PC-9 (cell line): Measurements from ENCODE around the gene LMOD1. TPM values are rescaled to one million over a fixed set of nuclear protein-coding genes. Genes with fewer than 3 reads are reported as not detected.
"Not testable (repeated sequence)": the region's sequence is repeated elsewhere in the genome, so short reads cannot be mapped to it uniquely, and the experiment has no call there.

Source experiments
- BruUV-seq: library from RNA; stranded (reverse); fragments of 400-500 nt; replicated peaks from 2 replicates; lab custom pipeline; 2021; lab: Mats Ljungman, UMichigan
- CTCF ChIA-PET: fragments of 300-600 bp; sonication (Branson Sonifier 250); formaldehyde crosslinking; loops from one replicate; lab custom pipeline; 2022; ENCODE audit warnings: antibody characterized with exemption; lab: Charles Lee
- POLR2A ChIA-PET: fragments of 300-600 bp; sonication (Branson Sonifier 250); formaldehyde crosslinking; loops from one replicate; lab custom pipeline; 2022; ENCODE audit warnings: antibody characterized with exemption; ENCODE audit not compliant: unreplicated experiment; lab: Charles Lee
- DNase-seq, 2 experiments: peaks; one replicate each; pipeline versions ENCODE4 v3.0.0 to v3.0.0-alpha.2; 2015 to 2022; ENCODE audit warnings: mixed read lengths in 1 of 2
- H2AFZ ChIP-seq: fragments of 200-600 bp; sonication (generic); 2 replicates; pipeline ENCODE4 v1.8.1; 2017; ENCODE audit warnings: antibody characterized with exemption
- H3F3A ChIP-seq: fragments of 200-600 bp; sonication (generic); 2 replicates; pipeline ENCODE4 v1.8.1; 2017; ENCODE audit warnings: antibody characterized with exemption, mild to moderate bottlenecking, low read depth; ENCODE audit not compliant: insufficient read depth
- H3K27ac ChIP-seq: fragments of 200-600 bp; sonication (generic); 2 replicates; pipeline ENCODE4 v1.6.1; 2016; ENCODE audit warnings: mixed run types
- H3K27me3 ChIP-seq: fragments of 200-600 bp; sonication (generic); 2 replicates; pipeline ENCODE4 v1.6.1; 2016; ENCODE audit warnings: low read depth, mixed run types; ENCODE audit not compliant: insufficient read depth
- H3K36me3 ChIP-seq: fragments of 200-600 bp; sonication (generic); 2 replicates; pipeline ENCODE4 v1.6.1; 2016; ENCODE audit warnings: low read depth, mixed run types
- H3K4me1 ChIP-seq: fragments of 200-600 bp; sonication (generic); replicated peaks from 2 replicates; pipeline ENCODE4 v1.6.1; 2016; ENCODE audit warnings: mixed run types; ENCODE audit not compliant: insufficient read depth
- H3K4me2 ChIP-seq: fragments of 200-600 bp; sonication (generic); 2 replicates; pipeline ENCODE4 v1.6.1; 2017; ENCODE audit warnings: mixed run types
- H3K4me3 ChIP-seq: fragments of 200-600 bp; sonication (generic); 2 replicates; pipeline ENCODE4 v1.6.1; 2016; ENCODE audit warnings: mixed run types
- H3K79me2 ChIP-seq: fragments of 200-600 bp; sonication (generic); 2 replicates; pipeline ENCODE4 v1.6.1; 2017; ENCODE audit warnings: low read depth, mixed run types
- H3K9me2 ChIP-seq: fragments of 200-600 bp; sonication (generic); 2 replicates; pipeline ENCODE4 v1.8.1; 2017; ENCODE audit warnings: mild to moderate bottlenecking; ENCODE audit not compliant: insufficient read depth
- H3K9me3 ChIP-seq: fragments of 200-600 bp; sonication (generic); 2 replicates; pipeline ENCODE4 v1.8.1; 2016; ENCODE audit warnings: low read depth; ENCODE audit not compliant: insufficient read depth
- H4K20me1 ChIP-seq: fragments of 200-600 bp; sonication (generic); 2 replicates; pipeline ENCODE4 v1.8.1; 2017; ENCODE audit not compliant: insufficient read depth
- CTCF ChIP-seq: fragments of 200-600 bp; sonication (generic); conservative IDR thresholded peaks from 2 replicates; pipeline ENCODE4 v1.6.1; 2017; ENCODE audit warnings: mixed run types, antibody characterized with exemption, mild to moderate bottlenecking, moderate library complexity
- EZH2 ChIP-seq: fragments of 200-600 bp; sonication (generic); IDR thresholded peaks from 2 replicates; pipeline ENCODE4 v1.8.0; 2017; ENCODE audit warnings: antibody characterized with exemption, low read depth
- intact Hi-C: fragments of 100-400 bp; cut with micrococcal nuclease; formaldehyde crosslinking; loops from one replicate; pipeline ENCODE4 v1.10.0; 2022; ENCODE audit not compliant: unreplicated experiment
- total RNA-seq: library from RNA; stranded (reverse); gene quantifications from 2 replicates; pipeline ENCODE4 v1.2.3, GENCODE V29; 2021

The LMOD1 gene
- total RNA-seq, 1 experiment from 2014 or later: 0.74 TPM

DNA sequence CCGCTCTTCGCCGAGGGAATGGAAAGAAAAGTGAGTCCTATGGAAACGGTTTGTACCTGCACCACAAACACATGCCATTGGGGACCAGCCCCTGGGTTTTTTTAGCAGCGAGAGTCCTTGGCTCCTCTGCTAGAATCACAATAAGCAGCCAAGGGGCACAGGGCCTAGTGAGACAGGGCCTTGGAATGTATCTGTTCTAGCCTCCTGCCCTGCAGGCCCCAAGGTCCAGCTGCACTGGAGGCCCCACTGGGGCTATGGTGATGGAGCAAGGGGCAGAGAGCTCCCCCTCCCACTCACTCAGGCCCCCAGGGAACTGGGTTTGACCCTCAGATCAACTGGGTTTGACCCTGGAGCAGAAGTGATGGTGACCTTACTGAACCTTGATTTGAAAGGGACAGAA lies 43.2 kb downstream of the LMOD1 start:
- Histone ChIP-seq H2AFZ (no peak overlapping the region), H3K36me3 (no peaks in the 10 kb centered on the region), H3K27ac (no peak overlapping the region), H3K79me2 (no peaks in the 10 kb centered on the region), H3K4me3 (no peak overlapping the region), H3K9me3 (no peaks in the 10 kb centered on the region), H3K4me1 (peaks cover 8% of the 10 kb centered on the region), H3K9me2 (no peaks in the 10 kb centered on the region), H3F3A (no peaks in the 10 kb centered on the region), H3K4me2 (no peak overlapping the region), H4K20me1 (no peaks in the 10 kb centered on the region), H3K27me3 (no peaks in the 10 kb centered on the region)
- CTCF ChIA-PET: no interaction called here
- no TSS peak for BruUV-seq
- DNase-seq: peak; percentile 16 to 31
- TF ChIP-seq CTCF (no peak), EZH2 (no peak)
- intact Hi-C loops: no loop called here
- POLR2A ChIA-PET: interaction anchor here (0.5 kb wide), 1 partner anchor 52 kb away, joined by 5 read pairs; no protein-coding TSS in a partner anchor

- H3K4me2 ChIP-seq: no peak overlapping the region
- ChIA-PET CTCF (interaction anchor here (0.6 to 0.7 kb wide), 3 partner anchors 21 to 404 kb away, joined by 3 to 10 read pairs (median 3); no protein-coding TSS in a partner anchor), POLR2A (no interaction called here)
- no peak overlapping the region for H3K4me3 ChIP-seq
- intact Hi-C loops: no loop called here
- peaks cover 7% of the 10 kb centered on the region for H3F3A ChIP-seq
- no peaks in the 10 kb centered on the region for H3K9me3 ChIP-seq
- no peaks in the 10 kb centered on the region for H3K36me3 ChIP-seq
- no peak overlapping the region for H2AFZ ChIP-seq
- TF ChIP-seq EZH2: no peak
- H4K20me1 ChIP-seq: no peaks in the 10 kb centered on the region
- no peaks in the 10 kb centered on the region for H3K79me2 ChIP-seq
- peak in 1 of 2 experiments; percentile 33 for DNase-seq
- no peaks in the 10 kb centered on the region for H3K9me2 ChIP-seq
- no peaks in the 10 kb centered on the region for H3K27me3 ChIP-seq
- H3K27ac ChIP-seq: no peak overlapping the region
- BruUV-seq: no TSS peak
- peaks cover 17% of the 10 kb centered on the region for H3K4me1 ChIP-seq
Observed at GRCh38 chr1:201902198-201902597, 44.1 kb downstream of the LMOD1 start.

DNA sequence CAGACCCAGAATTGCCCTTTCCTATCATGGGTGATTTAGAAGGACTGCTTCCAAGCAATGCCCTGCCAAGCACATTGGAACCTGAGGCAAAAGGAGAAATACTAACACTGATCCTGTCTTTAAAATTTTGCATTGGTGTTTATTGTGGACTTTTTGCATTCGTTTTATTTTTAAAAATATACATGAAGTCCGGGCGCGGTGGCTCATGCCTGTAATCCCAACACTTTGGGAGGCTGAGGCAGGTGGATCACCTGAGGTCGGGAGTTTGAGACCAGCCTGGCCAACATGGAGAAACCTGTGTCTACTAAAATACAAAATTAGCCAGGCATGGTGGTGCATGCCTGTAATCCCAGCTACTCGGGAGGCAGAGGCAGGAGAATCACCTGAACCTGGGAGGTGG lies 45.3 kb downstream of the LMOD1 start:
- intact Hi-C loops, H4K20me1 ChIP-seq, DNase-seq, BruUV-seq, CTCF ChIA-PET, POLR2A ChIA-PET, H3K79me2 ChIP-seq, H3K27me3 ChIP-seq, H3K4me2 ChIP-seq, H3K36me3 ChIP-seq, H3K9me2 ChIP-seq, H3K27ac ChIP-seq, H2AFZ ChIP-seq, H3K9me3 ChIP-seq, H3K4me3 ChIP-seq: not testable (repeated sequence)
- Histone ChIP-seq H3F3A (peaks cover 19% of the 10 kb centered on the region), H3K4me1 (peaks cover 29% of the 10 kb centered on the region)

DNA sequence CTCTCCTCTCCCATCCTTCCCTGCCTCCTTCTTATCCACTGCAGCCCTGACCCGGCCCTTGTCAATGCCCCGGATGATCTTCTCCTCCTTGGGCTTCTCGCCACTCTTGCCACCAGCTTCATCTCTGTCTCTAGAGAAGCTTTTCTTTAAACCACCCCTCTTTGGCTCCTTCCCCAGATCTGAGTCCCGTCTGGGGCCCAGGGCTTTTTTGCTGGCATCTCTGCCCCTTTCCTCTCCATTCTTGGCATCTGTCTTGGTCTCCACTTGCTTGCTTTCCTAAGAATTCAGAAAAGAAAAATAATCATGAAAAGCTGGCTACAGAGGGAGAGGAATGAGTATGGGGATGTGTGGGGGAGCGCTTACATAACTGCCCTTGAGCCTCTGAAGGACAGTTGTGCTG lies 45.9 kb downstream of the LMOD1 start:
- TF ChIP-seq CTCF: no peak
- no peak for TF ChIP-seq EZH2
- Histone ChIP-seq H2AFZ (no peak overlapping the region), H3K9me2 (no peaks in the 10 kb centered on the region), H3K4me1 (peaks cover 29% of the 10 kb centered on the region), H3K9me3 (no peaks in the 10 kb centered on the region), H3K79me2 (no peaks in the 10 kb centered on the region), H3F3A (peaks cover 21% of the 10 kb centered on the region), H3K27ac (no peak overlapping the region), H3K27me3 (no peaks in the 10 kb centered on the region), H3K36me3 (no peaks in the 10 kb centered on the region), H3K4me3 (no peak overlapping the region), H4K20me1 (no peaks in the 10 kb centered on the region), H3K4me2 (no peak overlapping the region)
- intact Hi-C loops: no loop called here
- CTCF ChIA-PET: no interaction called here
- POLR2A ChIA-PET: no interaction called here
- BruUV-seq: no TSS peak
- DNase-seq: no peak
